ENCODE results near the gene BANK1. TPM values are rescaled to one million over a fixed set of nuclear protein-coding genes. Genes with fewer than 3 reads are reported as not detected.

The BANK1 gene
- total RNA-seq, 1 donor from 2014 or later = 12.2 TPM

GRCh38 chr4:101793397-101793796 is 2.9 kb downstream of the BANK1 start:
- no peaks in the 10 kb centered on the region for H3K9me3 ChIP-seq
- H3K4me1 ChIP-seq = peaks cover 6% of the 10 kb centered on the region
- H3K27ac ChIP-seq = no peak overlapping the region
- no peaks in the 10 kb centered on the region for H3K36me3 ChIP-seq
- intact Hi-C loops (cut with DNase I) = no loop called here
- TF ChIP-seq, protein P1, sequence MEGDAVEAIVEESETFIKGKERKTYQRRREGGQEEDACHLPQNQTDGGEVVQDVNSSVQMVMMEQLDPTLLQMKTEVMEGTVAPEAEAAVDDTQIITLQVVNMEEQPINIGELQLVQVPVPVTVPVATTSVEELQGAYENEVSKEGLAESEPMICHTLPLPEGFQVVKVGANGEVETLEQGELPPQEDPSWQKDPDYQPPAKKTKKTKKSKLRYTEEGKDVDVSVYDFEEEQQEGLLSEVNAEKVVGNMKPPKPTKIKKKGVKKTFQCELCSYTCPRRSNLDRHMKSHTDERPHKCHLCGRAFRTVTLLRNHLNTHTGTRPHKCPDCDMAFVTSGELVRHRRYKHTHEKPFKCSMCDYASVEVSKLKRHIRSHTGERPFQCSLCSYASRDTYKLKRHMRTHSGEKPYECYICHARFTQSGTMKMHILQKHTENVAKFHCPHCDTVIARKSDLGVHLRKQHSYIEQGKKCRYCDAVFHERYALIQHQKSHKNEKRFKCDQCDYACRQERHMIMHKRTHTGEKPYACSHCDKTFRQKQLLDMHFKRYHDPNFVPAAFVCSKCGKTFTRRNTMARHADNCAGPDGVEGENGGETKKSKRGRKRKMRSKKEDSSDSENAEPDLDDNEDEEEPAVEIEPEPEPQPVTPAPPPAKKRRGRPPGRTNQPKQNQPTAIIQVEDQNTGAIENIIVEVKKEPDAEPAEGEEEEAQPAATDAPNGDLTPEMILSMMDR (IDR thresholded peaks at IDR 0.05) = no peak
- ATAC-seq (no peak), DNase-seq (no peak)
- no peaks in the 10 kb centered on the region for H3K27me3 ChIP-seq (ENCODE audit: low read depth)
- no peak overlapping the region for H3K4me3 ChIP-seq

- DNase-seq (no peak), ATAC-seq (no peak)
- Histone ChIP-seq H3K4me1 (peaks cover 6% of the 10 kb centered on the region), H3K4me3 (no peak overlapping the region), H3K36me3 (no peaks in the 10 kb centered on the region), H3K9me3 (no peaks in the 10 kb centered on the region), H3K27ac (no peak overlapping the region), H3K27me3 (ENCODE audit: low read depth) (no peaks in the 10 kb centered on the region)
- intact Hi-C loops (cut with DNase I) = no loop called here
- TF ChIP-seq, protein P1 (IDR thresholded peaks at IDR 0.05) = no peak
Measured at GRCh38 chr4:101794806-101795205, 4.3 kb downstream of the BANK1 start.

DNA sequence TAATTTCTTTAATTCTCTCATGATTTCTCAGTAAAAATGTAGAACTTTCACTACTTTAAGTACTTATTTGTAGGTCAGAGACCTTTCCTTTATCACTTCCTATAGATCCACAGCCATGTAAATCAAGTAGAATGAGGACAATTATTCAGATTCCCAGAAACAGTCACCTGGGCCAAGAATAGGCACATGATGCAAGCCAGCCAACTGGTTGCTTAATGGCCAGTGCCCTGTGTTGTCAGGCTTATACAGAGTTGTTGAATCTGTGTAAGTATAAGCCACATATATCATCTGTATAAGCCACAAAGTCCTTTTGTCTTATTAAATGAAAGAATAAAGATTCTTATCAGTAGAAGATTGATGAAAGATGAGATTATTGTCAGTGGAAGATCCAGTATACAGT is 5.2 kb downstream of the BANK1 start:
- no peaks in the 10 kb centered on the region for H3K36me3 ChIP-seq
- no peak overlapping the region for H3K27ac ChIP-seq
- ATAC-seq = no peak
- no peak overlapping the region for H3K4me3 ChIP-seq
- TF ChIP-seq, protein P1 (IDR thresholded peaks at IDR 0.05) = no peak
- no peak for DNase-seq
- H3K27me3 ChIP-seq (ENCODE audit: low read depth) = no peaks in the 10 kb centered on the region
- intact Hi-C loops (cut with DNase I) = no loop called here
- H3K4me1 ChIP-seq = peaks cover 5% of the 10 kb centered on the region
- H3K9me3 ChIP-seq = no peaks in the 10 kb centered on the region

DNA sequence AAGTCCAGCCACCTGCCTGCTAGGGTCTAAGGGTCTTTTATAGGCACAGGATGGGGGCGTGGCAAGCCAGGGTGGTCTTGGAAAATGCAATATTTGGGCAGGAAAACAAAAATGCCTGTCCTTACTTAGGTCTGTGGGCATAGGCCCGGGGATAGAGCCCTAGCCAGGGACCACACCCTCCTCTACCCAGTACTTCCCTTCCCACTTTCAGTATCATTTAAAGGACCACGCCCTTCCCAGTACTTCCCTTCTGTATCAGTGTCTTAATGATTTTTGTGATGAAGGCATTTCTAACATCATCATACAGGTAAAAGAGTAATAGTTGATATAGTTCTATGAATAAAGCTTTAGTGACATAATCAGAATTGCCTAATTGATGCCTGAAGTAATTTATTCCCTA is 11.4 kb downstream of the BANK1 start:
- DNase-seq (no peak), ATAC-seq (no peak)
- Histone ChIP-seq H3K4me3 (no peak overlapping the region), H3K36me3 (no peaks in the 10 kb centered on the region), H3K9me3 (no peaks in the 10 kb centered on the region), H3K27ac (no peak overlapping the region), H3K27me3 (ENCODE audit: low read depth) (no peaks in the 10 kb centered on the region), H3K4me1 (no peaks in the 10 kb centered on the region)
- intact Hi-C loops (cut with DNase I) = no loop called here
- TF ChIP-seq, protein P1 (IDR thresholded peaks at IDR 0.05) = no peak

DNA sequence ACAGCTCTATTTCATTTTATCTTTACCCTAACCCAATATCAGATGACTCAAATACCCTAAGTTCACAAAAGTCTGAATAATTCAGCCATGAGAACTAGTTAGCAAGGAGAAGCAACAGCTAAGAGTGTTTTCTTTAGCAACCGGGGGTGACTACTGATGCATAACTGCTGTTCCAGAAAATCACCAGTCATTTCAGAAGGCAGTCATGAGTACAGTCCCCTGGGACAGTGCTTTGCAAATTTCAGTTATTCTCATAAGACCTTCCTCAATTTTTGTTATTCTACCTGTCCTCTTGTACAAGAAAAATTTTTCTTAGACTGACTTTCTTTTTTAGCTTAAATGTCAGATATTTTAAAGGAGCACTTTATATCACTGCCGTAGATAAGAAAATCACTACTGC is 16.4 kb downstream of the BANK1 start:
- no peak for DNase-seq
- ATAC-seq = peak in 1 of 2 donors; percentile 86
- H3K27me3 ChIP-seq (ENCODE audit: low read depth) = no peaks in the 10 kb centered on the region
- H3K27ac ChIP-seq = no peak overlapping the region
- no peaks in the 10 kb centered on the region for H3K9me3 ChIP-seq
- H3K4me3 ChIP-seq = no peak overlapping the region
- TF ChIP-seq, protein P1 (IDR thresholded peaks at IDR 0.05) = no peak
- H3K4me1 ChIP-seq = no peaks in the 10 kb centered on the region
- H3K36me3 ChIP-seq = no peaks in the 10 kb centered on the region
- intact Hi-C loops (cut with DNase I) = no loop called here

DNA sequence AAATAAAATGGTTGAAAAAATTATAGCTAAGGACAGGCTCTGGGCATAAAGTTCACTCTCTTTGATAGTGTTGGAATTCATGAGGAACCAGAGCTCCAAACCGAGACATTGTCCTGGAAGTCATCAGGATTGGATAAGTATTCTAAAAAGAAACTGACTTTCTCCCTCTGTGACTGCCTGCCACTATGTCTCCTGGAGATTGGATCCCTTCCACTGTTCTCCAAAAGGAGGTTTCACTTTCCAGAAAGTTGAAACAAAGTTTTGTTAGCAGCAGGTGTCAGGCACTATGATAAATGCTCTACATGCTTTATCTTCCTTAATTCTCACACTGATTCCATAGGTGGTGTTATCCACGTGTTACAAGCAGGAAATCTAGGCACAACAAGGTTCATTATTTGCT is 16.8 kb downstream of the BANK1 start:
- H3K36me3 ChIP-seq = no peaks in the 10 kb centered on the region
- no peaks in the 10 kb centered on the region for H3K4me1 ChIP-seq
- no peak overlapping the region for H3K27ac ChIP-seq
- ATAC-seq (peak in 1 of 2 donors; percentile 73), DNase-seq (no peak)
- intact Hi-C loops (cut with DNase I) = no loop called here
- TF ChIP-seq, protein P1 (IDR thresholded peaks at IDR 0.05) = no peak
- H3K4me3 ChIP-seq = no peak overlapping the region
- H3K9me3 ChIP-seq = no peaks in the 10 kb centered on the region
- H3K27me3 ChIP-seq (ENCODE audit: low read depth) = no peaks in the 10 kb centered on the region
